HG02938 (cell line): ENCODE data around the gene ZNF689.

Experiments
- ATAC-seq: cut with Tn5 transposase; IDR thresholded peaks from one replicate; pipeline ENCODE4 v1.9.1; 2021; ENCODE audit warnings: mild to moderate bottlenecking, moderate library complexity; ENCODE audit not compliant: unreplicated experiment

ZNF689 gene

GRCh38 chr16:30566531-30566930 lies 43.7 kb downstream of the ZNF689 start:
- ATAC-seq: no peak

GRCh38 chr16:30565984-30566383 lies 44.2 kb downstream of the ZNF689 start:
- ATAC-seq: no peak

GRCh38 chr16:30565526-30565925 lies 44.7 kb downstream of the ZNF689 start:
- no peak for ATAC-seq

- ATAC-seq: no peak
Measured at GRCh38 chr16:30562021-30562420, 48.2 kb downstream of the ZNF689 start.

GRCh38 chr16:30561089-30561816 lies 48.9 kb downstream of the ZNF689 start:
- no peak for ATAC-seq

GRCh38 chr16:30559690-30560089 lies 50.5 kb downstream of the ZNF689 start:
- ATAC-seq: no peak

- no peak for ATAC-seq
Measured at GRCh38 chr16:30558789-30559377, 51.3 kb downstream of the ZNF689 start.

GRCh38 chr16:30557957-30558788 lies 52.0 kb downstream of the ZNF689 start, which contains the start of gene ZNF764:
Gene ZNF764, minus strand, starts transcription at chr16:30558374. Its CDS starts 192 bp downstream, at chr16:30558182.
- ATAC-seq: peak; percentile 85

- no peak for ATAC-seq
Measured at GRCh38 chr16:30557707-30557956, 52.6 kb downstream of the ZNF689 start.

- no peak for ATAC-seq
Measured at GRCh38 chr16:30556125-30556473, 54.1 kb downstream of the ZNF689 start.

GRCh38 chr16:30555315-30556124 lies 54.7 kb downstream of the ZNF689 start:
- ATAC-seq: no peak

GRCh38 chr16:30554557-30555314 lies 55.5 kb downstream of the ZNF689 start:
- ATAC-seq: no peak

GRCh38 chr16:30553393-30553899 lies 56.7 kb downstream of the ZNF689 start:
- no peak for ATAC-seq

GRCh38 chr16:30552956-30553355 lies 57.2 kb downstream of the ZNF689 start:
- no peak for ATAC-seq
